Kidney (tissue), 14 donors: ENCODE data around the gene PLEKHJ1. TPM values are rescaled to one million over a fixed set of nuclear protein-coding genes. Genes with fewer than 3 reads are reported as not detected.

Experiments used
- DNase-seq, 5 donors: peaks; one replicate each; pipeline ENCODE4 v3.0.0-alpha.2; 2013 to 2020
- FAIRE-seq: peaks from 2 replicates; lab custom pipeline; 2012; peaks lifted over from hg19 to GRCh38; lab: Jason Lieb, UNC
- H3K27ac ChIP-seq, 2 donors: one replicate each; pipeline ENCODE4 v1.7.0; 2013; ENCODE audit warnings: low read depth in 2 of 2, low read length in 2 of 2, inconsistent platforms in 1 of 2
- H3K27me3 ChIP-seq: one replicate; pipeline ENCODE4 v1.7.1; 2013; ENCODE audit warnings: low read length, inconsistent platforms; ENCODE audit not compliant: control insufficient read depth, insufficient read depth
- H3K36me3 ChIP-seq, 3 donors: one replicate each; pipeline versions ENCODE4 v1.7.0 to v1.7.1; 2013; ENCODE audit warnings: low read length in 3 of 3, control low read depth in 1 of 3, inconsistent platforms in 1 of 3; ENCODE audit not compliant: insufficient read depth in 3 of 3, control insufficient read depth in 2 of 3
- H3K4me1 ChIP-seq, 3 donors: one replicate each; pipeline versions ENCODE4 v1.7.0 to v1.7.1; 2013; ENCODE audit warnings: low read length in 3 of 3, inconsistent platforms in 1 of 3, low read depth in 1 of 3; ENCODE audit not compliant: control insufficient read depth in 2 of 3, insufficient read depth in 2 of 3
- H3K4me3 ChIP-seq, 3 donors: one replicate each; pipeline versions ENCODE4 v1.7.0 to v1.8.1; 2013; ENCODE audit warnings: low read length in 3 of 3, control low read depth in 1 of 3, inconsistent platforms in 1 of 3
- H3K9ac ChIP-seq, 3 donors: one replicate each; pipeline versions ENCODE4 v1.7.0 to v1.7.1; 2013; ENCODE audit warnings: low read length in 3 of 3, control low read depth in 1 of 3, inconsistent platforms in 1 of 3
- H3K9me3 ChIP-seq, 3 donors: one replicate each; pipeline versions ENCODE4 v1.7.0 to v1.7.1; 2013; ENCODE audit warnings: low read length in 3 of 3, control low read depth in 1 of 3, inconsistent platforms in 1 of 3; ENCODE audit not compliant: control insufficient read depth in 2 of 3, insufficient read depth in 1 of 3
- CTCF ChIP-seq: IDR thresholded peaks from 3 replicates; pipeline ENCODE4 v1.5.1; 2012; ENCODE audit warnings: mild to moderate bottlenecking, moderate library complexity, borderline replicate concordance; ENCODE audit not compliant: insufficient read depth; ENCODE audit errors: extremely low read depth
- intact Hi-C: fragments of 100-400 bp; cut with DNase I; formaldehyde crosslinking; loops from one replicate; pipeline ENCODE4 v1.11.1; 2022
- polyA plus RNA-seq: library from polyadenylated mRNA; stranded (reverse); fragments of 350-450 nt; fragmentation: Illumina TruSeq; extraction: RNeasy Lipid Tissue Mini Kit (QIAGEN cat#74804); gene quantifications from one replicate; pipeline ENCODE4 v1.2.3, GENCODE V29; 2014; ENCODE audit warnings: low read depth, low replicate concordance; ENCODE audit not compliant: insufficient read depth
- total RNA-seq: library from RNA; stranded (reverse); fragmentation: NEBNext Ultra II Directional; extraction: Animal tissue kit (Norgen Biotek cat#: 25700); gene quantifications from one replicate; pipeline ENCODE4 v1.2.1, GENCODE V29; 2021
- donor health status: control.
- donor health status: control.
- donor health status: control.
- donor health status: control.
- donor health status: control.
- donor health status: DM: yes; HTN: yes; CAD: no.
- donor health status: Normal renal cell carcinoma (clear cell type).

Gene PLEKHJ1
- total and polyA plus RNA-seq, 2 donors from 2014 or later, result 59.7 to 156 TPM

- Histone ChIP-seq H3K9ac (no peak overlapping the region), H3K36me3 (no peaks in the 10 kb centered on the region), H3K27ac (no peak overlapping the region), H3K9me3 (no peaks in the 10 kb centered on the region), H3K4me1 (no peaks in the 10 kb centered on the region), H3K27me3 (no peaks in the 10 kb centered on the region), H3K4me3 (no peak overlapping the region)
- intact Hi-C loops, result no loop called here
- TF ChIP-seq CTCF, result no peak
- no peak for DNase-seq
- no peak for FAIRE-seq
Observed at GRCh38 chr19:2280633-2281264, 44.6 kb upstream of the PLEKHJ1 start.

GRCh38 chr19:2278459-2279158 is 42.5 kb upstream of the PLEKHJ1 start:
- intact Hi-C loops, result no loop called here
- no peak overlapping the region for H3K4me3 ChIP-seq
- H3K27me3 ChIP-seq, result no peaks in the 10 kb centered on the region
- no peak for TF ChIP-seq CTCF
- FAIRE-seq (no peak), DNase-seq (no peak)
- no peaks in the 10 kb centered on the region for H3K36me3 ChIP-seq
- no peak overlapping the region for H3K9ac ChIP-seq
- H3K9me3 ChIP-seq, result no peaks in the 10 kb centered on the region
- H3K4me1 ChIP-seq, result peaks cover 0 to 5% (median 0%) of the 10 kb centered on the region in 3 donors
- no peak overlapping the region for H3K27ac ChIP-seq

GRCh38 chr19:2277138-2277537 is 41.0 kb upstream of the PLEKHJ1 start:
- no peak overlapping the region for H3K4me3 ChIP-seq
- H3K4me1 ChIP-seq, result peaks cover 0 to 13% (median 4%) of the 10 kb centered on the region in 3 donors
- no peak for DNase-seq
- H3K9me3 ChIP-seq, result no peaks in the 10 kb centered on the region
- no peaks in the 10 kb centered on the region for H3K27me3 ChIP-seq
- no peak overlapping the region for H3K27ac ChIP-seq
- no peak for FAIRE-seq
- peaks cover 0 to 6% (median 0%) of the 10 kb centered on the region in 3 donors for H3K36me3 ChIP-seq
- intact Hi-C loops, result no loop called here
- H3K9ac ChIP-seq, result no peak overlapping the region
- no peak for TF ChIP-seq CTCF
